ENCODE results near the gene SGCG. TPM values are rescaled to one million over a fixed set of nuclear protein-coding genes. Genes with fewer than 3 reads are reported as not detected.

SGCG gene
- total and polyA plus RNA-seq, 3 experiments from 2014 or later, result not detected

GRCh38 chr13:23183292-23183691, 2.5 kb downstream of the SGCG start:
- Histone ChIP-seq H3K27me3 (ENCODE audit: insufficient read depth, low read length, poor library complexity, severe bottlenecking) (no peaks in the 10 kb centered on the region), H3K36me3 (ENCODE audit: insufficient read depth, low read length) (no peaks in the 10 kb centered on the region), H3K27ac (ENCODE audit: low read depth, low read length) (no peak overlapping the region), H3K9me3 (ENCODE audit: low read length) (no peaks in the 10 kb centered on the region), H3K4me1 (ENCODE audit: insufficient read depth, low read length) (no peaks in the 10 kb centered on the region), H3K4me3 (ENCODE audit: low read length) (no peak overlapping the region)
- Mint-ChIP-seq H3K4me1 (no peaks in the 10 kb centered on the region), H3K27ac (no peak overlapping the region), H3K27me3 (peaks cover 0 to 4% of the 10 kb centered on the region in 2 donors), H3K9me3 (no peaks in the 10 kb centered on the region), H3K36me3 (no peaks in the 10 kb centered on the region), H3K4me3 (no peak overlapping the region)
- POLR2A ChIA-PET, result no interaction called here
- no peak for DNase-seq
- CTCF ChIA-PET, result no interaction called here

- Mint-ChIP-seq H3K36me3 (no peaks in the 10 kb centered on the region), H3K4me3 (no peak overlapping the region), H3K27ac (no peak overlapping the region), H3K9me3 (no peaks in the 10 kb centered on the region), H3K4me1 (no peaks in the 10 kb centered on the region), H3K27me3 (peaks cover 0 to 4% of the 10 kb centered on the region in 2 donors)
- H3K4me1 ChIP-seq (ENCODE audit: insufficient read depth, low read length), result no peaks in the 10 kb centered on the region
- DNase-seq, result no peak
- ChIA-PET CTCF (no interaction called here), POLR2A (no interaction called here)
- no peak overlapping the region for H3K4me3 ChIP-seq (ENCODE audit: low read length)
- H3K27ac ChIP-seq (ENCODE audit: low read depth, low read length), result no peak overlapping the region
- no peaks in the 10 kb centered on the region for H3K36me3 ChIP-seq (ENCODE audit: insufficient read depth, low read length)
- no peaks in the 10 kb centered on the region for H3K9me3 ChIP-seq (ENCODE audit: low read length)
- no peaks in the 10 kb centered on the region for H3K27me3 ChIP-seq (ENCODE audit: insufficient read depth, low read length, poor library complexity, severe bottlenecking)
Measured at GRCh38 chr13:23185542-23185941, 4.8 kb downstream of the SGCG start.

GRCh38 chr13:23201870-23202269, 21.1 kb downstream of the SGCG start:
- Mint-ChIP-seq H3K27ac (no peak overlapping the region), H3K27me3 (peaks cover 7 to 17% of the 10 kb centered on the region in 2 donors), H3K36me3 (no peaks in the 10 kb centered on the region), H3K9me3 (peaks cover 0 to 3% (median 0%) of the 10 kb centered on the region in 5 donors), H3K4me3 (no peak overlapping the region), H3K4me1 (no peaks in the 10 kb centered on the region)
- no peak overlapping the region for H3K27ac ChIP-seq (ENCODE audit: low read depth, low read length)
- POLR2A ChIA-PET, result no interaction called here
- no peaks in the 10 kb centered on the region for H3K9me3 ChIP-seq (ENCODE audit: low read length)
- no peaks in the 10 kb centered on the region for H3K36me3 ChIP-seq (ENCODE audit: insufficient read depth, low read length)
- H3K4me3 ChIP-seq (ENCODE audit: low read length), result no peak overlapping the region
- DNase-seq, result no peak
- H3K4me1 ChIP-seq (ENCODE audit: insufficient read depth, low read length), result no peaks in the 10 kb centered on the region
- H3K27me3 ChIP-seq (ENCODE audit: insufficient read depth, low read length, poor library complexity, severe bottlenecking), result no peaks in the 10 kb centered on the region
- CTCF ChIA-PET, result no interaction called here

GRCh38 chr13:23202383-23202782, 21.6 kb downstream of the SGCG start:
- DNase-seq, result no peak
- Histone ChIP-seq H3K27me3 (ENCODE audit: insufficient read depth, low read length, poor library complexity, severe bottlenecking) (no peaks in the 10 kb centered on the region), H3K4me1 (ENCODE audit: insufficient read depth, low read length) (no peaks in the 10 kb centered on the region), H3K27ac (ENCODE audit: low read depth, low read length) (no peak overlapping the region), H3K36me3 (ENCODE audit: insufficient read depth, low read length) (no peaks in the 10 kb centered on the region), H3K9me3 (ENCODE audit: low read length) (no peaks in the 10 kb centered on the region), H3K4me3 (ENCODE audit: low read length) (no peak overlapping the region)
- H3K27me3 Mint-ChIP-seq, result peaks cover 7 to 19% of the 10 kb centered on the region in 2 donors
- H3K4me3 Mint-ChIP-seq, result no peak overlapping the region
- H3K4me1 Mint-ChIP-seq, result no peaks in the 10 kb centered on the region
- CTCF ChIA-PET, result no interaction called here
- H3K27ac Mint-ChIP-seq, result no peak overlapping the region
- H3K36me3 Mint-ChIP-seq, result no peaks in the 10 kb centered on the region
- H3K9me3 Mint-ChIP-seq, result peaks cover 0 to 3% (median 0%) of the 10 kb centered on the region in 5 donors
- POLR2A ChIA-PET, result no interaction called here

GRCh38 chr13:23203516-23203915, 22.7 kb downstream of the SGCG start:
- ChIA-PET CTCF (no interaction called here), POLR2A (no interaction called here)
- Histone ChIP-seq H3K4me1 (ENCODE audit: insufficient read depth, low read length) (no peaks in the 10 kb centered on the region), H3K27me3 (ENCODE audit: insufficient read depth, low read length, poor library complexity, severe bottlenecking) (no peaks in the 10 kb centered on the region), H3K36me3 (ENCODE audit: insufficient read depth, low read length) (no peaks in the 10 kb centered on the region), H3K9me3 (ENCODE audit: low read length) (no peaks in the 10 kb centered on the region), H3K4me3 (ENCODE audit: low read length) (no peak overlapping the region), H3K27ac (ENCODE audit: low read depth, low read length) (no peak overlapping the region)
- Mint-ChIP-seq H3K27ac (no peak overlapping the region), H3K9me3 (peaks cover 0 to 3% (median 0%) of the 10 kb centered on the region in 5 donors), H3K4me3 (no peak overlapping the region), H3K4me1 (no peaks in the 10 kb centered on the region), H3K36me3 (no peaks in the 10 kb centered on the region), H3K27me3 (peaks cover 7 to 19% of the 10 kb centered on the region in 2 donors)
- DNase-seq, result no peak

GRCh38 chr13:23205807-23206206, 25.0 kb downstream of the SGCG start:
- H3K27ac Mint-ChIP-seq, result no peak overlapping the region
- ChIA-PET POLR2A (no interaction called here), CTCF (no interaction called here)
- no peaks in the 10 kb centered on the region for H3K4me1 Mint-ChIP-seq
- Histone ChIP-seq H3K9me3 (ENCODE audit: low read length) (no peaks in the 10 kb centered on the region), H3K4me3 (ENCODE audit: low read length) (no peak overlapping the region), H3K27me3 (ENCODE audit: insufficient read depth, low read length, poor library complexity, severe bottlenecking) (no peaks in the 10 kb centered on the region), H3K36me3 (ENCODE audit: insufficient read depth, low read length) (no peaks in the 10 kb centered on the region), H3K4me1 (ENCODE audit: insufficient read depth, low read length) (no peaks in the 10 kb centered on the region), H3K27ac (ENCODE audit: low read depth, low read length) (no peak overlapping the region)
- H3K4me3 Mint-ChIP-seq, result no peak overlapping the region
- no peaks in the 10 kb centered on the region for H3K36me3 Mint-ChIP-seq
- peaks cover 5 to 10% of the 10 kb centered on the region in 2 donors for H3K27me3 Mint-ChIP-seq
- peaks cover 0 to 3% (median 0%) of the 10 kb centered on the region in 5 donors for H3K9me3 Mint-ChIP-seq
- no peak for DNase-seq

- Histone ChIP-seq H3K4me3 (ENCODE audit: low read length) (no peak overlapping the region), H3K9me3 (ENCODE audit: low read length) (no peaks in the 10 kb centered on the region), H3K4me1 (ENCODE audit: insufficient read depth, low read length) (no peaks in the 10 kb centered on the region), H3K27me3 (ENCODE audit: insufficient read depth, low read length, poor library complexity, severe bottlenecking) (no peaks in the 10 kb centered on the region), H3K27ac (ENCODE audit: low read depth, low read length) (no peak overlapping the region), H3K36me3 (ENCODE audit: insufficient read depth, low read length) (no peaks in the 10 kb centered on the region)
- no peak for DNase-seq
- ChIA-PET CTCF (no interaction called here), POLR2A (no interaction called here)
- Mint-ChIP-seq H3K9me3 (peaks cover 0 to 18% (median 9%) of the 10 kb centered on the region in 5 donors), H3K4me1 (no peaks in the 10 kb centered on the region), H3K27ac (no peak overlapping the region), H3K36me3 (no peaks in the 10 kb centered on the region), H3K4me3 (no peak overlapping the region), H3K27me3 (peaks cover 5 to 14% of the 10 kb centered on the region in 2 donors)
Measured at GRCh38 chr13:23212671-23213070, 31.9 kb downstream of the SGCG start.

GRCh38 chr13:23231241-23231640, 50.5 kb downstream of the SGCG start:
- POLR2A ChIA-PET, result no interaction called here

GRCh38 chr13:23235994-23236393, 55.2 kb downstream of the SGCG start:
- Mint-ChIP-seq H3K36me3 (no peaks in the 10 kb centered on the region), H3K9me3 (no peaks in the 10 kb centered on the region), H3K27me3 (peaks cover 2 to 34% of the 10 kb centered on the region in 2 donors), H3K4me1 (no peaks in the 10 kb centered on the region), H3K27ac (no peak overlapping the region), H3K4me3 (no peak overlapping the region)
- H3K27me3 ChIP-seq (ENCODE audit: insufficient read depth, low read length, poor library complexity, severe bottlenecking), result no peaks in the 10 kb centered on the region
- DNase-seq, result no peak
- no peak overlapping the region for H3K4me3 ChIP-seq (ENCODE audit: low read length)
- ChIA-PET CTCF (no interaction called here), POLR2A (no interaction called here)
- H3K4me1 ChIP-seq (ENCODE audit: insufficient read depth, low read length), result no peaks in the 10 kb centered on the region
- no peak overlapping the region for H3K27ac ChIP-seq (ENCODE audit: low read depth, low read length)
- H3K9me3 ChIP-seq (ENCODE audit: low read length), result no peaks in the 10 kb centered on the region
- no peaks in the 10 kb centered on the region for H3K36me3 ChIP-seq (ENCODE audit: insufficient read depth, low read length)

More at GRCh38 chr13:23231241-23231640, 50.5 kb downstream of the SGCG start:
- DNase-seq, result no peak
- no peaks in the 10 kb centered on the region for H3K36me3 ChIP-seq (ENCODE audit: insufficient read depth, low read length)
- no peaks in the 10 kb centered on the region for H3K4me1 Mint-ChIP-seq
- no peak overlapping the region for H3K4me3 Mint-ChIP-seq
- H3K4me3 ChIP-seq (ENCODE audit: low read length), result no peak overlapping the region
- CTCF ChIA-PET, result no interaction called here
- peaks cover 7 to 27% of the 10 kb centered on the region in 2 donors for H3K27me3 Mint-ChIP-seq
- H3K27ac Mint-ChIP-seq, result no peak overlapping the region
- no peaks in the 10 kb centered on the region for H3K4me1 ChIP-seq (ENCODE audit: insufficient read depth, low read length)
- H3K9me3 Mint-ChIP-seq, result no peaks in the 10 kb centered on the region
- H3K9me3 ChIP-seq (ENCODE audit: low read length), result no peaks in the 10 kb centered on the region
- H3K36me3 Mint-ChIP-seq, result no peaks in the 10 kb centered on the region
- H3K27ac ChIP-seq (ENCODE audit: low read depth, low read length), result no peak overlapping the region
- no peaks in the 10 kb centered on the region for H3K27me3 ChIP-seq (ENCODE audit: insufficient read depth, low read length, poor library complexity, severe bottlenecking)

All from CD8-positive, alpha-beta memory T cell (primary cell).